GM12878 (cell line): ENCODE results near the gene ARL9. TPM values are rescaled to one million over a fixed set of nuclear protein-coding genes. Genes with fewer than 3 reads are reported as not detected.

ENCODE experiments used
- ATAC-seq: fragments of 200-7000 bp; cut with Tn5 transposase; 3 replicates; pipeline ENCODE4 v1.9.1; 2020; ENCODE audit warnings: mild to moderate bottlenecking, moderate library complexity
- BruUV-seq: library from RNA; stranded (reverse); fragments of 400-500 nt; replicated peaks from 2 replicates; lab custom pipeline; 2021; lab: Mats Ljungman, UMichigan
- CTCF ChIA-PET: fragments of 300-600 bp; sonication (Branson Sonifier 250); formaldehyde crosslinking; extraction: SDS; loops from one replicate; lab custom pipeline; 2021; ENCODE audit warnings: inconsistent platforms; lab: Yijun Ruan, JAX
- POLR2A ChIA-PET: fragments of 350-600 bp; formaldehyde crosslinking; extraction: SDS; loops from one replicate; lab custom pipeline; 2021; ENCODE audit warnings: inconsistent platforms; lab: Charles Lee
- RAD21 ChIA-PET: fragments of 300-600 bp; sonication (Branson Sonifier 250); formaldehyde crosslinking; loops from one replicate; lab custom pipeline; 2023; ENCODE audit warnings: antibody characterized with exemption; ENCODE audit not compliant: unreplicated experiment; lab: Charles Lee
- SMC1A ChIA-PET: fragments of 300-600 bp; sonication (Branson Sonifier 250); formaldehyde crosslinking; loops from one replicate; lab custom pipeline; 2023; ENCODE audit not compliant: unreplicated experiment, uncharacterized antibody; lab: Charles Lee
- DNase-seq: peaks from one replicate; pipeline ENCODE4 v3.0.0-alpha.2; 2011; ENCODE audit warnings: low read depth, low spot score
- FAIRE-seq: peaks from 3 replicates; lab custom pipeline; 2011; peaks lifted over from hg19 to GRCh38; lab: Jason Lieb, UNC
- H2AFZ ChIP-seq: 2 replicates; pipeline ENCODE4 v1.6.0; 2011; ENCODE audit warnings: low read depth, low read length, control low read depth; ENCODE audit not compliant: control insufficient read depth
- H3K27ac ChIP-seq: 2 replicates; pipeline ENCODE4 v1.5.1; 2011; ENCODE audit warnings: control low read depth; ENCODE audit not compliant: control insufficient read depth, insufficient read depth
- H3K27me3 ChIP-seq, 2 experiments: replicated peaks in 1 of 2; 2 replicates each; pipeline versions ENCODE4 v1.6.0 to v1.6.1; 2011; ENCODE audit warnings: low read length in 1 of 2; ENCODE audit not compliant: control insufficient read depth in 2 of 2, insufficient read depth in 2 of 2
- H3K36me3 ChIP-seq, 2 experiments: 2 replicates each; pipeline ENCODE4 v1.5.1; 2011; ENCODE audit warnings: low read length in 1 of 2; ENCODE audit not compliant: control insufficient read depth in 2 of 2, insufficient read depth in 2 of 2
- H3K4me1 ChIP-seq: 2 replicates; pipeline ENCODE4 v1.6.1; 2011; ENCODE audit warnings: mild to moderate bottlenecking, low read length, moderate library complexity, mixed read lengths; ENCODE audit not compliant: control insufficient read depth, insufficient read depth
- H3K4me2 ChIP-seq: 2 replicates; pipeline ENCODE4 v1.6.0; 2011; ENCODE audit warnings: control low read depth; ENCODE audit not compliant: control insufficient read depth, insufficient read depth
- H3K4me3 ChIP-seq: fragments of 200-600 bp; sonication (generic); 2 replicates; pipeline ENCODE4 v1.5.1; 2016
- H3K79me2 ChIP-seq: 2 replicates; pipeline ENCODE4 v1.6.0; 2011; ENCODE audit warnings: low read length; ENCODE audit not compliant: control insufficient read depth, insufficient read depth
- H3K9ac ChIP-seq: 2 replicates; pipeline ENCODE4 v1.8.0; 2011; ENCODE audit warnings: low read length, control low read depth, mixed read lengths; ENCODE audit not compliant: control insufficient read depth, insufficient read depth
- H3K9me3 ChIP-seq: replicated peaks from 3 replicates; pipeline ENCODE4 v1.5.1; 2011; ENCODE audit warnings: mild to moderate bottlenecking, low read length; ENCODE audit not compliant: control insufficient read depth, insufficient read depth
- H4K20me1 ChIP-seq: 2 replicates; pipeline ENCODE4 v1.6.0; 2011; ENCODE audit not compliant: control insufficient read depth, insufficient read depth
- ASH2L ChIP-seq: fragments of 300-600, 200-600 bp; sonication (generic); IDR thresholded peaks from 2 replicates; pipeline ENCODE4 v1.6.1; 2017; ENCODE audit warnings: low read depth, mild to moderate bottlenecking, borderline replicate concordance
- ESRRA ChIP-seq: IDR thresholded peaks from 2 replicates; pipeline ENCODE4 v1.6.1; 2012; ENCODE audit warnings: mild to moderate bottlenecking, low read length, improper control_type of control experiment
- NFYA ChIP-seq: IDR thresholded peaks from 2 replicates; pipeline ENCODE4 v1.6.1; 2011; ENCODE audit warnings: low read depth, mild to moderate bottlenecking, low read length, improper control_type of control experiment, borderline replicate concordance
- RAD51 ChIP-seq: fragments of 450-650 bp; IDR thresholded peaks from 2 replicates; pipeline ENCODE4 v1.6.1; 2016; ENCODE audit warnings: moderate library complexity, mild to moderate bottlenecking, inconsistent platforms
- WGBS: methylation state at CpG from one replicate; pipeline ENCODE4 v1.1.6; 2016; ENCODE audit warnings: low lambda C conversion rate; ENCODE audit not compliant: insufficient replicate concordance, insufficient coverage; ENCODE audit errors: missing lambda C conversion rate; 5-methylcytosine and 5-hydroxymethylcytosine counted together
- in situ Hi-C: fragments of 300-500 bp; cut with MboI; formaldehyde crosslinking; loops from 9 replicates; pipeline ENCODE4 v1.14.3; 2018; ENCODE audit warnings: mixed read lengths
- intact Hi-C: fragments of 100-400 bp; cut with micrococcal nuclease; formaldehyde crosslinking; loops from one replicate; pipeline ENCODE4 v1.14.2; 2022; ENCODE audit not compliant: unreplicated experiment
- polyA plus RNA-seq, 11 experiments: library from polyadenylated mRNA; depleted of rRNA in 4 of 11; unstranded in 6 of 11; stranded (reverse) in 5 of 11; fragments of >200 nt; fragmentation: Nextera tagmentation in 4 of 11; fragmentation: Illumina TruSeq in 1 of 11; extraction: Ambion mirVana in 4 of 11; extraction: Trizol in 1 of 11; gene quantifications; 1 replicate in 1 of 11; 2 replicates in 10 of 11; pipeline versions ENCODE4 v1.2.1 to v1.2.3, GENCODE V29; 2011 to 2016; ENCODE audit warnings: inconsistent platforms in 2 of 11, missing spikeins in 2 of 11, low read depth in 1 of 11
- total RNA-seq, 4 experiments: library from RNA; depleted of rRNA in 3 of 4; stranded (reverse); fragments of >200 nt in 3 of 4; fragmentation: Illumina TruSeq in 1 of 4; extraction: Trizol in 1 of 4; gene quantifications; 2 replicates each; pipeline versions ENCODE4 v1.2.1 to v1.2.3, GENCODE V29; 2013 to 2021
- TF ChIP-seq, protein P1 (sequence below): fragments of 450-650 bp; IDR thresholded peaks from 2 replicates; pipeline ENCODE4 v1.6.1; 2017; ENCODE audit warnings: mild to moderate bottlenecking
- TF ChIP-seq, protein P2 (sequence below): IDR thresholded peaks from 2 replicates; pipeline ENCODE4 v1.6.1; 2012; ENCODE audit warnings: low read depth, low read length, improper control_type of control experiment
- TF ChIP-seq, protein P3 (sequence below): fragments of 450-650 bp; IDR thresholded peaks from 2 replicates; pipeline ENCODE4 v1.6.1; 2017; ENCODE audit warnings: mild to moderate bottlenecking, moderate library complexity
- TF ChIP-seq, protein P4 (sequence below): fragments of 450-650 bp; IDR thresholded peaks from 2 replicates; pipeline ENCODE4 v1.6.1; 2017; ENCODE audit warnings: borderline replicate concordance

Gene ARL9
- total and polyA plus RNA-seq, 10 of the 15 experiments (the other 5 are each of a cell fraction or from before 2014, with no cell fraction given): not detected

DNA sequence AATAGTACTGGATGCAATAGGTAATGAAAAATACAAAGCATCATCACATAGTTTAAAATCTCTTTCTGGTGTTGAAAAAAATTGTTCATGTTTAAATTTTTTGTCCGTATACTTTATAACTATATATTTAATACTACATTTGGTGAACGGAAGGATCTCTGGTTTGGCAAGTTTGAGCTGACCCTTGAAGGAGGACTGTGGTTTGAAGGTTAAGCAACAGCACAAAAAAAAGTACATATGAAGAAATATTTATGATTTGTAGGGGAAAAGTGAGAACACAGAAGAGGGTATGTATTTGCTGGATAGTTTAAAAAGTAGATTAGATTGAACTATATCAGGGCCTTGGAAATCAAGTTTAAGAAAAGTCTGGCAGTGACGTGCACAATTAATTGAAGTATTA is 24.9 kb upstream of the ARL9 start:
- TF ChIP-seq, protein P1, sequence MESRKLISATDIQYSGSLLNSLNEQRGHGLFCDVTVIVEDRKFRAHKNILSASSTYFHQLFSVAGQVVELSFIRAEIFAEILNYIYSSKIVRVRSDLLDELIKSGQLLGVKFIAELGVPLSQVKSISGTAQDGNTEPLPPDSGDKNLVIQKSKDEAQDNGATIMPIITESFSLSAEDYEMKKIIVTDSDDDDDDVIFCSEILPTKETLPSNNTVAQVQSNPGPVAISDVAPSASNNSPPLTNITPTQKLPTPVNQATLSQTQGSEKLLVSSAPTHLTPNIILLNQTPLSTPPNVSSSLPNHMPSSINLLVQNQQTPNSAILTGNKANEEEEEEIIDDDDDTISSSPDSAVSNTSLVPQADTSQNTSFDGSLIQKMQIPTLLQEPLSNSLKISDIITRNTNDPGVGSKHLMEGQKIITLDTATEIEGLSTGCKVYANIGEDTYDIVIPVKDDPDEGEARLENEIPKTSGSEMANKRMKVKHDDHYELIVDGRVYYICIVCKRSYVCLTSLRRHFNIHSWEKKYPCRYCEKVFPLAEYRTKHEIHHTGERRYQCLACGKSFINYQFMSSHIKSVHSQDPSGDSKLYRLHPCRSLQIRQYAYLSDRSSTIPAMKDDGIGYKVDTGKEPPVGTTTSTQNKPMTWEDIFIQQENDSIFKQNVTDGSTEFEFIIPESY: no peak
- TF ChIP-seq, all 136 proteins: peak for 0
- in situ Hi-C loops: no loop called here
- H3K79me2 ChIP-seq: no peaks in the 10 kb centered on the region
- ATAC-seq: no peak
- no peaks in the 10 kb centered on the region for H3K27me3 ChIP-seq
- FAIRE-seq: no peak
- no peaks in the 10 kb centered on the region for H3K9me3 ChIP-seq
- peaks cover 0 to 15% of the 10 kb centered on the region in 2 experiments; a peak in 2 of 4 replicates for H3K36me3 ChIP-seq
- intact Hi-C loops: no loop called here
- H3K4me3 ChIP-seq: no peak overlapping the region
- 0 out of 2 replicates have a peak, but pooled peaks cover 3% of the 10 kb centered on the region for H3K4me1 ChIP-seq
- DNase-seq: no peak
- ChIA-PET CTCF (no interaction called here), RAD21 (interaction anchor here (0.8 kb wide), 1 partner anchor 55 kb away, joined by 4 read pairs; no protein-coding TSS in a partner anchor), POLR2A (no interaction called here), SMC1A (interaction anchor here (2.0 kb wide), 1 partner anchor 12 kb away, joined by 8 read pairs; no protein-coding TSS in a partner anchor)
- H2AFZ ChIP-seq: no peak overlapping the region
- no peak overlapping the region for H3K4me2 ChIP-seq
- 95% methylated on average over 3 of the region's 3 CpGs for WGBS
- H4K20me1 ChIP-seq: no peaks in the 10 kb centered on the region
- H3K27ac ChIP-seq: no peak overlapping the region
- no TSS peak for BruUV-seq
- no peak overlapping the region for H3K9ac ChIP-seq

DNA sequence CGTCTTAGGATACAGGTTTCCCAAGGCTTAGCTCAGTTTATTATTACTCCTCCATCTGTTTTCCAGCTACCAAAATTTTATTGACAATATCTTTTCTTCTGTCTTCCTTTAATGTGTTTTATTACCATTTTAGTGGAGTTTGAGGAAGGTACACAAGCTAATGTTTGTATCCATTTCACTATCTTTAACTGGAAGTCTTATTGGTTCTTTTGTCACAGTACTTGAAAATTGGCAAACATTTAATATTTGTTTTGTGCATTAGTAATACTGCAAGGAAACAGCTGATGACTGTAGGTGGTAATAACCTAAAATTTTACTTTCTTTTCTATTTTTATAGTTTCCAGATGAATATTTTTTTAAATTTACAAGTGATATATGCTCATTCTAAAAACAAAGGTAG is 9.3 kb upstream of the ARL9 start:
- no peaks in the 10 kb centered on the region for H3K4me1 ChIP-seq
- no peaks in the 10 kb centered on the region for H3K27me3 ChIP-seq
- BruUV-seq: no TSS peak
- H2AFZ ChIP-seq: no peak overlapping the region
- H3K9me3 ChIP-seq: no peaks in the 10 kb centered on the region
- DNase-seq (no peak), ATAC-seq (no peak), FAIRE-seq (no peak)
- H3K27ac ChIP-seq: no peak overlapping the region
- no peaks in the 10 kb centered on the region for H3K79me2 ChIP-seq
- no peaks in the 10 kb centered on the region for H4K20me1 ChIP-seq
- H3K36me3 ChIP-seq: peaks cover 0 to 20% of the 10 kb centered on the region in 2 experiments; a peak in 1 of 4 replicates
- RAD21 ChIA-PET: no interaction called here
- no peak overlapping the region for H3K9ac ChIP-seq
- SMC1A ChIA-PET: no interaction called here
- no peak overlapping the region for H3K4me3 ChIP-seq
- WGBS: 100% methylated on average over 1 of the region's 1 CpG
- intact Hi-C loops (no loop called here), in situ Hi-C loops (no loop called here)
- no peak overlapping the region for H3K4me2 ChIP-seq
- POLR2A ChIA-PET: no interaction called here
- CTCF ChIA-PET: no interaction called here
- TF ChIP-seq RAD51 (no peak), ESRRA (no peak), NFYA (no peak), ASH2L (no peak)
- TF ChIP-seq, protein P2, sequence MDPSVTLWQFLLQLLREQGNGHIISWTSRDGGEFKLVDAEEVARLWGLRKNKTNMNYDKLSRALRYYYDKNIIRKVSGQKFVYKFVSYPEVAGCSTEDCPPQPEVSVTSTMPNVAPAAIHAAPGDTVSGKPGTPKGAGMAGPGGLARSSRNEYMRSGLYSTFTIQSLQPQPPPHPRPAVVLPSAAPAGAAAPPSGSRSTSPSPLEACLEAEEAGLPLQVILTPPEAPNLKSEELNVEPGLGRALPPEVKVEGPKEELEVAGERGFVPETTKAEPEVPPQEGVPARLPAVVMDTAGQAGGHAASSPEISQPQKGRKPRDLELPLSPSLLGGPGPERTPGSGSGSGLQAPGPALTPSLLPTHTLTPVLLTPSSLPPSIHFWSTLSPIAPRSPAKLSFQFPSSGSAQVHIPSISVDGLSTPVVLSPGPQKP: no peak
- TF ChIP-seq, protein P3, sequence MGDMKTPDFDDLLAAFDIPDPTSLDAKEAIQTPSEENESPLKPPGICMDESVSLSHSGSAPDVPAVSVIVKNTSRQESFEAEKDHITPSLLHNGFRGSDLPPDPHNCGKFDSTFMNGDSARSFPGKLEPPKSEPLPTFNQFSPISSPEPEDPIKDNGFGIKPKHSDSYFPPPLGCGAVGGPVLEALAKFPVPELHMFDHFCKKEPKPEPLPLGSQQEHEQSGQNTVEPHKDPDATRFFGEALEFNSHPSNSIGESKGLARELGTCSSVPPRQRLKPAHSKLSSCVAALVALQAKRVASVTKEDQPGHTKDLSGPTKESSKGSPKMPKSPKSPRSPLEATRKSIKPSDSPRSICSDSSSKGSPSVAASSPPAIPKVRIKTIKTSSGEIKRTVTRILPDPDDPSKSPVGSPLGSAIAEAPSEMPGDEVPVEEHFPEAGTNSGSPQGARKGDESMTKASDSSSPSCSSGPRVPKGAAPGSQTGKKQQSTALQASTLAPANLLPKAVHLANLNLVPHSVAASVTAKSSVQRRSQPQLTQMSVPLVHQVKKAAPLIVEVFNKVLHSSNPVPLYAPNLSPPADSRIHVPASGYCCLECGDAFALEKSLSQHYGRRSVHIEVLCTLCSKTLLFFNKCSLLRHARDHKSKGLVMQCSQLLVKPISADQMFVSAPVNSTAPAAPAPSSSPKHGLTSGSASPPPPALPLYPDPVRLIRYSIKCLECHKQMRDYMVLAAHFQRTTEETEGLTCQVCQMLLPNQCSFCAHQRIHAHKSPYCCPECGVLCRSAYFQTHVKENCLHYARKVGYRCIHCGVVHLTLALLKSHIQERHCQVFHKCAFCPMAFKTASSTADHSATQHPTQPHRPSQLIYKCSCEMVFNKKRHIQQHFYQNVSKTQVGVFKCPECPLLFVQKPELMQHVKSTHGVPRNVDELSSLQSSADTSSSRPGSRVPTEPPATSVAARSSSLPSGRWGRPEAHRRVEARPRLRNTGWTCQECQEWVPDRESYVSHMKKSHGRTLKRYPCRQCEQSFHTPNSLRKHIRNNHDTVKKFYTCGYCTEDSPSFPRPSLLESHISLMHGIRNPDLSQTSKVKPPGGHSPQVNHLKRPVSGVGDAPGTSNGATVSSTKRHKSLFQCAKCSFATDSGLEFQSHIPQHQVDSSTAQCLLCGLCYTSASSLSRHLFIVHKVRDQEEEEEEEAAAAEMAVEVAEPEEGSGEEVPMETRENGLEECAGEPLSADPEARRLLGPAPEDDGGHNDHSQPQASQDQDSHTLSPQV: no peak
- TF ChIP-seq, protein P4, sequence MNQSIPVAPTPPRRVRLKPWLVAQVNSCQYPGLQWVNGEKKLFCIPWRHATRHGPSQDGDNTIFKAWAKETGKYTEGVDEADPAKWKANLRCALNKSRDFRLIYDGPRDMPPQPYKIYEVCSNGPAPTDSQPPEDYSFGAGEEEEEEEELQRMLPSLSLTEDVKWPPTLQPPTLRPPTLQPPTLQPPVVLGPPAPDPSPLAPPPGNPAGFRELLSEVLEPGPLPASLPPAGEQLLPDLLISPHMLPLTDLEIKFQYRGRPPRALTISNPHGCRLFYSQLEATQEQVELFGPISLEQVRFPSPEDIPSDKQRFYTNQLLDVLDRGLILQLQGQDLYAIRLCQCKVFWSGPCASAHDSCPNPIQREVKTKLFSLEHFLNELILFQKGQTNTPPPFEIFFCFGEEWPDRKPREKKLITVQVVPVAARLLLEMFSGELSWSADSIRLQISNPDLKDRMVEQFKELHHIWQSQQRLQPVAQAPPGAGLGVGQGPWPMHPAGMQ: no peak
